ENCODE results near the gene RBM25. TPM values are rescaled to one million over a fixed set of nuclear protein-coding genes. Genes with fewer than 3 reads are reported as not detected.

Gene RBM25
- total RNA-seq, 1 donor from 2014 or later = 53.2 TPM

GRCh38 chr14:73142216-73142615, 83.9 kb downstream of the RBM25 start:
- no peak for TF ChIP-seq CTCF (IDR thresholded peaks at IDR 0.05)
- Mint-ChIP-seq H3K4me1 (ENCODE audit: low read depth) (peaks cover 47% of the 10 kb centered on the region), H3K9me3 (ENCODE audit: low read depth) (no peaks in the 10 kb centered on the region), H3K27me3 (ENCODE audit: low read depth) (no peaks in the 10 kb centered on the region), H3K4me3 (ENCODE audit: unreplicated experiment) (no peak overlapping the region), H3K27ac (ENCODE audit: unreplicated experiment) (no peak overlapping the region), H3K36me3 (ENCODE audit: low read depth) (peaks cover 3% of the 10 kb centered on the region)
- no peak for DNase-seq (ENCODE audit: low spot score)

- Mint-ChIP-seq H3K36me3 (ENCODE audit: low read depth) (no peaks in the 10 kb centered on the region), H3K27me3 (ENCODE audit: low read depth) (no peaks in the 10 kb centered on the region), H3K4me3 (ENCODE audit: unreplicated experiment) (no peak overlapping the region), H3K27ac (ENCODE audit: unreplicated experiment) (no peak overlapping the region), H3K4me1 (ENCODE audit: low read depth) (peaks cover 49% of the 10 kb centered on the region), H3K9me3 (ENCODE audit: low read depth) (no peaks in the 10 kb centered on the region)
- DNase-seq (ENCODE audit: low spot score) = no peak
- TF ChIP-seq CTCF (IDR thresholded peaks at IDR 0.05) = no peak
Observed at GRCh38 chr14:73143003-73143402, 84.7 kb downstream of the RBM25 start.

GRCh38 chr14:73143617-73144016, 85.3 kb downstream of the RBM25 start:
- peak overlapping the region; percentile 1 for H3K27ac Mint-ChIP-seq (ENCODE audit: unreplicated experiment)
- H3K36me3 Mint-ChIP-seq (ENCODE audit: low read depth) = no peaks in the 10 kb centered on the region
- H3K4me1 Mint-ChIP-seq (ENCODE audit: low read depth) = peaks cover 53% of the 10 kb centered on the region
- no peak overlapping the region for H3K4me3 Mint-ChIP-seq (ENCODE audit: unreplicated experiment)
- no peak for TF ChIP-seq CTCF (IDR thresholded peaks at IDR 0.05)
- H3K27me3 Mint-ChIP-seq (ENCODE audit: low read depth) = no peaks in the 10 kb centered on the region
- H3K9me3 Mint-ChIP-seq (ENCODE audit: low read depth) = no peaks in the 10 kb centered on the region
- DNase-seq (ENCODE audit: low spot score) = no peak

- DNase-seq (ENCODE audit: low spot score) = no peak
- TF ChIP-seq CTCF (IDR thresholded peaks at IDR 0.05) = no peak
- no peak overlapping the region for H3K27ac Mint-ChIP-seq (ENCODE audit: unreplicated experiment)
- H3K27me3 Mint-ChIP-seq (ENCODE audit: low read depth) = no peaks in the 10 kb centered on the region
- H3K9me3 Mint-ChIP-seq (ENCODE audit: low read depth) = no peaks in the 10 kb centered on the region
- H3K4me1 Mint-ChIP-seq (ENCODE audit: low read depth) = peaks cover 50% of the 10 kb centered on the region
- H3K36me3 Mint-ChIP-seq (ENCODE audit: low read depth) = peaks cover 2% of the 10 kb centered on the region
- no peak overlapping the region for H3K4me3 Mint-ChIP-seq (ENCODE audit: unreplicated experiment)
Observed at GRCh38 chr14:73145371-73145770, 87.0 kb downstream of the RBM25 start.

GRCh38 chr14:73146111-73146510, 87.8 kb downstream of the RBM25 start:
- Mint-ChIP-seq H3K9me3 (ENCODE audit: low read depth) (no peaks in the 10 kb centered on the region), H3K36me3 (ENCODE audit: low read depth) (peaks cover 2% of the 10 kb centered on the region), H3K27me3 (ENCODE audit: low read depth) (no peaks in the 10 kb centered on the region), H3K4me1 (ENCODE audit: low read depth) (peaks cover 44% of the 10 kb centered on the region), H3K4me3 (ENCODE audit: unreplicated experiment) (no peak overlapping the region), H3K27ac (ENCODE audit: unreplicated experiment) (peak overlapping the region; percentile 50)
- TF ChIP-seq CTCF (IDR thresholded peaks at IDR 0.05) = no peak
- DNase-seq (ENCODE audit: low spot score) = no peak
